ENCODE data around the gene TSPAN5.

The TSPAN5 gene

GRCh38 chr4:98521486-98521885, 136.9 kb downstream of the TSPAN5 start:
- no peak overlapping the region for H3K4me3 ChIP-seq (replicated peaks; ENCODE audit: low read depth, low read length)
- TF ChIP-seq CTCF (IDR thresholded peaks at IDR 0.05; ENCODE audit: low read length, missing control alignments): no peak
- peak; percentile 22 for DNase-seq (ENCODE audit: low read depth)

- peak; percentile 89 for DNase-seq (ENCODE audit: low read depth)
- no peak overlapping the region for H3K4me3 ChIP-seq (replicated peaks; ENCODE audit: low read depth, low read length)
- TF ChIP-seq CTCF (IDR thresholded peaks at IDR 0.05; ENCODE audit: low read length, missing control alignments): no peak
These were observed 139.0 kb downstream of the TSPAN5 start for GRCh38 chr4:98519268-98519977.

- DNase-seq (ENCODE audit: low read depth): no peak
- no peak overlapping the region for H3K4me3 ChIP-seq (replicated peaks; ENCODE audit: low read depth, low read length)
- no peak for TF ChIP-seq CTCF (IDR thresholded peaks at IDR 0.05; ENCODE audit: low read length, missing control alignments)
These were observed 139.7 kb downstream of the TSPAN5 start for GRCh38 chr4:98518559-98519267.

- peak; percentile 78 for DNase-seq (ENCODE audit: low read depth)
- TF ChIP-seq CTCF (IDR thresholded peaks at IDR 0.05; ENCODE audit: low read length, missing control alignments): no peak
- no peak overlapping the region for H3K4me3 ChIP-seq (replicated peaks; ENCODE audit: low read depth, low read length)
These were observed 141.0 kb downstream of the TSPAN5 start for GRCh38 chr4:98517218-98518021.

GRCh38 chr4:98516441-98517217, 141.8 kb downstream of the TSPAN5 start:
- H3K4me3 ChIP-seq (replicated peaks; ENCODE audit: low read depth, low read length): no peak overlapping the region
- TF ChIP-seq CTCF (IDR thresholded peaks at IDR 0.05; ENCODE audit: low read length, missing control alignments): no peak
- peak; percentile 37 for DNase-seq (ENCODE audit: low read depth)

- H3K4me3 ChIP-seq (replicated peaks; ENCODE audit: low read depth, low read length): no peak overlapping the region
- no peak for TF ChIP-seq CTCF (IDR thresholded peaks at IDR 0.05; ENCODE audit: low read length, missing control alignments)
- DNase-seq (ENCODE audit: low read depth): peak; percentile 88
These were observed 142.4 kb downstream of the TSPAN5 start for GRCh38 chr4:98516042-98516440.

Measured in fibroblast of pulmonary artery (primary cell).